Rectal smooth muscle tissue (tissue), 1 donor: ENCODE results near the gene VPS13D.
"Not testable (repeated sequence)": the region's sequence is repeated elsewhere in the genome, so short reads cannot be mapped to it uniquely, and the experiment has no call there.

Experiments
- H3K27ac ChIP-seq: one replicate; pipeline ENCODE4 v1.7.0; 2013; ENCODE audit warnings: low read depth, low read length, inconsistent platforms
- H3K27me3 ChIP-seq: one replicate; pipeline ENCODE4 v1.7.0; 2013; ENCODE audit warnings: low read length; ENCODE audit not compliant: control insufficient read depth, insufficient read depth
- H3K36me3 ChIP-seq: one replicate; pipeline ENCODE4 v1.7.0; 2013; ENCODE audit warnings: low read length; ENCODE audit not compliant: control insufficient read depth, insufficient read depth
- H3K4me1 ChIP-seq: one replicate; pipeline ENCODE4 v1.7.0; 2013; ENCODE audit warnings: low read length; ENCODE audit not compliant: control insufficient read depth, insufficient read depth
- H3K4me3 ChIP-seq: one replicate; pipeline ENCODE4 v1.7.0; 2013; ENCODE audit warnings: low read length
- H3K9ac ChIP-seq: one replicate; pipeline ENCODE4 v1.7.0; 2013; ENCODE audit warnings: low read length

VPS13D gene

DNA sequence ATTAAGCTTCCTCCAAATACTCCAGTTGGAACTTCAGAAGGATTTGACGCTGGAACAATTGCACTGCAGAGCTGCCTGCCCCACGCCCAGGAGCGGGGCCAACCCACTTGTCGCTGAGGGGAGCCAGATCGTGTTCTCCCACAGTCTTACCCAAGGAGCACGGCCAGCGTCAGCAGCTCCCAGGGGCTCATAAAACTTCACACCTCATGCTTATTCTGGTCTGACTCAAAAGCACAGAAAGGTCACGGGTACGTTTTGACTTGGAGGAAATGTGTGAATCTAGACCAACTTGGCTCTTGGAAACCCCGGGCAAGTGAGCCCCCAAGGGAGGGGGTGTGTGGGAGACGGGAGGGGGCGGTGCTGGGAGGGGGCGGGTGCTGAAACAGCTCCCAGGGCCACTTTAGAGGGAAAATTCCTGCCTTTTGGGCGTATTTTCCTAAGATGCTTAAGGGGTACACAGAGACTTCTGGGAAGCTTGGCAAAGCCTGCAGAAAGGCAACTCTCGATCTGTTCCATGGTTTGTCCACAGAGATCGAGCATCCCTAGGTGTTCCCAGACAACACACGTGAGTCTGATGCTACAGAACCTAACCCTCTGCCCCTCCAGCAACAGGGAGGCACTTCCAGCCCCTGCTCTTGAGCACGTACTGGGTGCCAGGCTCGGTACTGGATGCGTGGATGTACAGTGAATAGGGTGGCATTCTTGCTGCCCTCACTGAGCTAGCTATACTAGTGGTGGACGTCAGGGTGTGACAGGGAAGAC, 289.3 kb downstream of the VPS13D start:
- peak overlapping the region; percentile 51 for H3K27ac ChIP-seq
- no peaks in the 10 kb centered on the region for H3K27me3 ChIP-seq
- no peaks in the 10 kb centered on the region for H3K4me1 ChIP-seq
- peak overlapping the region; percentile 29 for H3K4me3 ChIP-seq
- H3K36me3 ChIP-seq: no peaks in the 10 kb centered on the region
- no peak overlapping the region for H3K9ac ChIP-seq

DNA sequence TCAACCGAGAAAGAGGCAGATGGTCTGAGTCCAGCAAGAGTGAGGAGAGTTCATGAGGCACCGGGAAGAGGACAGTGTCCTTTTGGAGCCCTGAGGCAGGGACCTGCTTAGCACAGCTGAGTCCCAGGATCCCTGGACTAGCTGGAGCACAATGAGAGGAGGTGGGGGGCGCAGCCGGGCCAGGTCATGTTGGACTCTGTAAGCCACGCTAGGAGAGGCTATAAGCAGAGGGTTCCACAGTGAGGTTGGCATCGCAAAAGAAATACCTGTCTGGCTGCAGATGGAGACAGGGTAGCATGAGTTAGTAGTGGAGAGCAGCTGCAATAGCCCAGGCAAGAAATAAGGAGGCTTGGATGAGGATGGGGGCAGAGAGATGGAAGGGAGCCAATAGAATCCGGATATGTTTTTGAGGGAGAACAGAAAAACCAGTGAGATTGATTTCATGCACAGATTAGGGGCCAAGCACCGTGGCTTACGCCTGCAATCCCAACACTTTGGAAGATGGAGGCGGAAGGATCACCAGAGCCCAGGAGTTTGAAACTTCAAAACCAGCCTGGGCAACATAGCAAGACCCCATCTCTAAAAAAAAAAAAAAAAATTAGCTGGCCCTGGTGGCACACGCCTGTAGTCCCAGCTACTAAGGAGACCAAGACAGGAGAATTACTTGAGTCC, 290.0 kb downstream of the VPS13D start:
- peak overlapping the region; percentile 51 for H3K27ac ChIP-seq
- no peak overlapping the region for H3K4me3 ChIP-seq
- no peak overlapping the region for H3K9ac ChIP-seq

DNA sequence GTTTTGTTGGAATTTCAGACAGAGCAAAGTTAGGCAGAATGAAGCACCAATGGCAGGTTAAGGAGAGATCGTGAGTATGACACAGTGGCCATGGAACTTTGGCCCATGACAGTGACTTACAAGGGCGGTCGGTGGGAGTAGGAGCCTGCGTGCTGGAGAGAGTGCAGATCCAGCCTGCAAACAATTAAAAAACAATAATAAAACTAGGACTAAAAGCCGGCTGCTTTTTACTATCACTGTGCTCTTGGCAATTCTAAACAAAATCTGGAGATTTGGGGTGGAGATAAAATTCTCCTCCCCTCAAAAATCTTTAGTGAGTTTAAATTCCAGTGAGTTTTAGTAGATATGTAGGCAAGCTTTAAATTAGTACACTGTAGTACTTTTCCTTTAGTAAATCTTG, 291.3 kb downstream of the VPS13D start:
- Histone ChIP-seq H3K4me1 (no peaks in the 10 kb centered on the region), H3K27me3 (no peaks in the 10 kb centered on the region), H3K4me3 (no peak overlapping the region), H3K9ac (no peak overlapping the region), H3K36me3 (no peaks in the 10 kb centered on the region), H3K27ac (no peak overlapping the region)

More for the DNA sequence above, 290.0 kb downstream of the VPS13D start:
- no peaks in the 10 kb centered on the region for H3K4me1 ChIP-seq
- H3K36me3 ChIP-seq: no peaks in the 10 kb centered on the region
- H3K27me3 ChIP-seq: no peaks in the 10 kb centered on the region

DNA sequence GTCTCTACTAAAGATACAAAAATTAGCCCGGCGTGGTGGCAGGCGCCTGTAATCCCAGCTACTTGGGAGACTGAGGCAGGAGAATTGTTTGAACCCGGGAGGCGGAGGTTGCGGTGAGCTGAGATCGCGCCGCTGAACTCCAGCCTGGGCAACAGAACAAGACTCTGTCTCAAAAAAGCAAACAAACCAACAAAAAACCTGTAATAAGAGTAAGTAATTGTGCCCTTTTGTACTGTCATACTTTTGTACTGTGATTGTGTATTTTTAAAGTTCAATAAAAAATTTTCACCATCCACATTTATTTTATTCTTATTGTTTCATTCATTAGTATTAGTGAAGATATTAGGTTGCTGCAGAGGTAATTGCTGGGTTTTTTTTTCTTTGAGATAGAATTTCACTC, 292.9 kb downstream of the VPS13D start:
- not testable (repeated sequence) for H3K9ac ChIP-seq, H3K27ac ChIP-seq, H3K4me3 ChIP-seq, H3K36me3 ChIP-seq, H3K27me3 ChIP-seq, H3K4me1 ChIP-seq

DNA sequence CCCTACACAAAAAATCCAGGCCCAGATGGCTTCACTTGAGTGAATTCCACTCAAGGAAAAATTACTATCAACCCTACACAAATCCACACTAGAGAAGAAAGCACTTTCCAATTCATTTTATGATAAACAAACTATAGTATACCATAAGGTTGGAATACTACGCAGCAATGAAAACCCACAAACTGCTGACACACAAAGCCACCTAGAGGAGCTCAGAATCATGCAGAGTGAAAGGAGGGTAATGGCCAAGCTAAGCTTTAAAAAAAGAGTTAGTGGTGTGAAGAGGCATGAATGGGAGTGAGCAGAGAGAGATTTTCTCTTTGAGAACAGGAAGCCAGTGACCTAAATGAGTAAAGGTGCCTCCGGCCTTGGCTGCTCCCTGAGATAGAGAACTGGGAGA, 294.4 kb downstream of the VPS13D start:
- H3K4me1 ChIP-seq: no peaks in the 10 kb centered on the region
- no peak overlapping the region for H3K4me3 ChIP-seq
- no peaks in the 10 kb centered on the region for H3K36me3 ChIP-seq
- no peak overlapping the region for H3K9ac ChIP-seq
- H3K27me3 ChIP-seq: no peaks in the 10 kb centered on the region
- no peak overlapping the region for H3K27ac ChIP-seq

DNA sequence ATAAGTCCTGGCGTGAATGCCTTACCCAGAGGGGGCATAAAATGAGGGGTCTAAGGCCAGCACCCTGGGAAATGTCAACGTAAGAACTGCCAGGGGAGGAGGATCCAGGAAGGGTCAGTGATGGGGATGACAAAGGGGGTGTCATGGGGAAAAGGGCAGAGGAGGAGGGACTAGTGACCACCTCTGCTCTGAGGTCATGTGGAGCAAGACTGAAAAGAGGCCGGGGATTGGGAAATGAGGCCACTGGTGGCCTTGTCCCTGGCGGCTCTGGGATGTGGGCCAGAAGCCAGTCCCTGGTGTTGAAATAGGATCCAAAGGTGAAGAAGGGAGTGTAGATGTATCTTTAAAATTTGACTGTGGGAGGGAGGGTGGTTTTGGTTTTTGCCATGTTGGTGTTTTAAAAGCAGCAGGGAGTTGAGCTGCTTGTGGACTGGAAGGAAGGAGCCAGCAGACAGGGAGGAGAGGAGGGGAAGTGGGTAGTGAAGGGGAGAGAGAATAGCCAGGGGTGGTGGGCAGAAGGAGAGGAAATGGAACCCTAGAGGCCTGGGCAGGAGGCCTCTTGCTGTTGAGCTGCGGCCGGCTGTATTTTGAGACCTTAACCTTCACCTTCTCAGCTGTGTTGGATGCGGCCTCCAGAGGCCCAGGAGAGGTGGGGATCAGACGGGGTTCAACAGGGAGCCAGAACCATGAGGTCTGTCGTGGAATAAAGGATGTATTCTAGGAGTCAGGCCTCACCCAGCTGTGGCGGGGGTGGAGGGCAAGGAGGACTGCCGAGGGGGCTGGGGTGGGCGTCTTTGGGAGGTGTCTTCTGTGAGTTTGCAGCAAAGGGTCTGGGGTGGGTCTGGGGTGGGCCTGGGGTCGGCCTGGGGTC, 295.7 kb downstream of the VPS13D start:
- H3K9ac ChIP-seq: no peak overlapping the region
- no peaks in the 10 kb centered on the region for H3K36me3 ChIP-seq
- H3K27ac ChIP-seq: no peak overlapping the region
- H3K27me3 ChIP-seq: no peaks in the 10 kb centered on the region
- H3K4me3 ChIP-seq: no peak overlapping the region
- H3K4me1 ChIP-seq: no peaks in the 10 kb centered on the region

DNA sequence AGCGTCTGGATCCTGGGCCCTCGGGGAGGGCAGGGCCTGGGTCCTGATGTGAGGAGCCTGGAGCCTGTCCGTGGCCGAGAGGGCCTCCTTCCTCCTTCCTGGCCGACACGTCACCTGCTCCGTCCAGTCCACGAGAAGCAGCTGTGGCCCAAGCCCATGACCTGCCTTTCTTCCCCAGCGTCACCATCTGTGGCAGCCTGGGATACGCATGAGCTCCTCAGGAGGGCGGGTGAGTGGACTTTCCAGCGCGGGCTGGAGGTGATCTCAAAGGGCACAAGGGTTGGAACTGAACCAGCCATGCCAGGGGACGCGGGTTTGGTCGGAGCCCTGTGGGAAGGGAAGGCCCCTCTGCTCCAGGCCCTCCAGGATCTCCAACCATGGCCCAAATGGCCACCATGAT, 297.7 kb downstream of the VPS13D start:
- H3K27me3 ChIP-seq: no peaks in the 10 kb centered on the region
- H3K4me3 ChIP-seq: no peak overlapping the region
- H3K9ac ChIP-seq: no peak overlapping the region
- H3K4me1 ChIP-seq: no peaks in the 10 kb centered on the region
- H3K36me3 ChIP-seq: no peaks in the 10 kb centered on the region
- H3K27ac ChIP-seq: no peak overlapping the region

DNA sequence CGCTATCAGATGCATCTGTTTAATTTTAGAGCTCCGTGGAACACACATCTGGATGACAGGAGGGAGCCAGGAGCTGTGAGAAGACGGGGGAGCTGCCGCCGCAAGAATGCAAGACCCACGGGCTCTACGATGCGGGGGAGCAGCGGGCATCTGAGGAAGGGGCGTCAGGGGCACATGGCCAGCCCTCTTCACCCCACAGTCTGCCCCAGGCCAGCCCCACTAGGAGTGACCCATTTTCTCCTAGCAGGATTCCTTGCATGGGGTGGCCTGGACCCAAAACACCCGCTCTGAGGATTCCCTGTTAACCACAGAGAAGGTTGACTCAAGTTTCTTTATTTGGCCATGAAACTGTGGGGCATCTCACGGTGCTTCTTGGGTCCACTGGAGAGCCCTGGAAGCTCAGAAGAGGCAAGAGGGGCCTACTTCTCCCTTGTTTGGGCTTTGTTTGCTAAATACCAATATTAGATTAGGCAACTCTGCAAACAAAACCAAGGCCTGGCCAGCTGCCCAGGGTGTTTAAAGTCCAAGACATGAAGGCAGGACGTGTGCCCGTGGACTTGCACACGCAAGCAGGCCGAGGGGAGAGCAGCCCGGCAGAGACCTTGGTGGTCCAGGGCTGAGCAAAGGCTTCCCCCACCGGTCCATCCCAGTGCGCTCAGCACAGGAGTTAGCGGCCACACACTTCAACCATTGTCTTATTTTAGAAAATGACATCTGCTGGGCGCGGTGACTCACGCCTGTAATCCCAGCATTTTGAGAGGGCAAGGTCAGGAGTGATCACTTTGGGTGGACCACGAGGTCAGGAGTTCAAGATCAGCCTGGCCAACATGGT, 298.4 kb downstream of the VPS13D start:
- H3K4me3 ChIP-seq: no peak overlapping the region
- H3K27ac ChIP-seq: no peak overlapping the region
- H3K36me3 ChIP-seq: no peaks in the 10 kb centered on the region
- no peak overlapping the region for H3K9ac ChIP-seq
- H3K4me1 ChIP-seq: no peaks in the 10 kb centered on the region
- no peaks in the 10 kb centered on the region for H3K27me3 ChIP-seq

DNA sequence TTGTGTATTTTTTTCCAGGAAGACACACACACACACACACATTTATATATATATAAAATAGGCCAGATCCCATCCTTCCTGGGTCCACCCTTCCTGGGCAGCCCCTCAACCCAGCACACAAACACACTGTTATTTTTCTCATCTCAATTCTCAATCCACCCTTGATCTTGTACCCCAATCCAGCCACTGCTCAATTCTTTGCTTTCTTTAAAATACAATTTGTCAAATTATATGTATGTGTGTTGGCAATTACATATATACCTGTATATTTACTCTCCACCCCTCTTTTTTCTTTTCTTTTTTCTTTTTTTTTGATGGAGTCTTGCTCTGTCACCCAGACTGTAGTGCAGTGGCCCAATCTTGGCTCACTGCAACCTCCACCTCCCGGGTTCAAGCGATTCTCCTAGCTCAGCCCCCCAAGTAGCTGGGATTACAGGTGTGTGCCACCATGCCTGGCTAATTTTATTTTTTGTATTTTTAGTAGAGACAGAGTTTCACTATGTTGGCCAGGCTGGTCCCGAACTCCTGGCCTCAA, 299.9 kb downstream of the VPS13D start:
- Histone ChIP-seq H3K27me3 (no peaks in the 10 kb centered on the region), H3K4me1 (no peaks in the 10 kb centered on the region), H3K27ac (no peak overlapping the region), H3K36me3 (no peaks in the 10 kb centered on the region), H3K9ac (no peak overlapping the region), H3K4me3 (no peak overlapping the region)

DNA sequence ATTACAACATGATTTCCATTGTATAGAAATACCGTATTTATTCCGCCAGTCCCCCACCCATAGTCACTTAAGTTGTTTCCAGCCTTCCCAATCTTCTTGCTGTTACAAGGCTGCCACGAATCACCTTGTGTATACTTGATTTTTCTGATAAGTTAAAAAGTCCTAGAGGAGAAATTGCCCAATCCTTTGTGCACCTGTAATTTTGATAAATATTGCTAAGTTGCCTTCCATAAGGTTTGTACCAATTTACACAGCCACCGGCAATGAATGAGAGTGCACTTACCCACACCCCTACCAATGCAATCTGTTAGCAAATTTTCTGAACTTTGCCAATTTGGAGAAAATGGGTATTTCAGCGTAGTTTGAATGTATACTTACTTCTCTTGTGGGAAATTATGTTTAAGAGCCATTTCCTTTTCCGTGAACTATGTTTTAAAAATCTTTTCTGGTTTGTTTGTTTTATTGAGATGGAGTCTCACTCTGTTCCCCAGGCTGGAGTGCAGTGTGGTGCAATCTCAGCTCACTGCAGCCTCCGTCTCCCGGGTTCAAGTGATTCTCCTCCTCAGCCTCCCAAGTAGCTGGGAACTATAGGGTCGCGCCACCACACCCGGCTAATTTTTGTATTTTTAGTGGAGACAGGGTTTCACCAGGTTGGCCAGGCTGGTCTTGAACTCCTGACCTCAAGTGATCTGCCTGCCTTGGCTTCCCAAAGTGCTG, 300.8 kb downstream of the VPS13D start:
- no peaks in the 10 kb centered on the region for H3K36me3 ChIP-seq
- H3K4me1 ChIP-seq: no peaks in the 10 kb centered on the region
- no peaks in the 10 kb centered on the region for H3K27me3 ChIP-seq
- H3K9ac ChIP-seq: no peak overlapping the region
- H3K4me3 ChIP-seq: no peak overlapping the region
- H3K27ac ChIP-seq: no peak overlapping the region

DNA sequence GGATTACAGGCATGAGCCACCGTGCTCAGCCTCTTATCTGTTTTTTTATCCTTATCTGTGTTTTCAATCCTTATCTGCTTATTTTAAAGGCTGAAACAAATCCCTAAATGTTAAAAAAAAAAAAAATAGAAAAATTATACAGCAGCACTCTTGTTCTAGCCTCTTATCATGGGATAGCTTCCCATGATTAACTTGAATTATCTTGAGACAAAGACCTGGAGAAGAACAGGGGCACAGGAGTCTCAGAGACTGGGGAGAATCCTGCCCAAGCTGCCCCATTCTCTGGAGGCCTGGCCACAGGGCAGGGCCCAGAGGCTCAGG, 301.3 kb downstream of the VPS13D start:
- Histone ChIP-seq H3K9ac (no peak overlapping the region), H3K4me3 (no peak overlapping the region), H3K27ac (no peak overlapping the region), H3K27me3 (no peaks in the 10 kb centered on the region), H3K4me1 (no peaks in the 10 kb centered on the region), H3K36me3 (no peaks in the 10 kb centered on the region)
